Ovary (tissue), 9 donors: ENCODE measurements around the gene ACKR2. TPM values are rescaled to one million over a fixed set of nuclear protein-coding genes. Genes with fewer than 3 reads are reported as not detected.

ENCODE experiments used
- DNase-seq, 5 donors: peaks; one replicate each; pipeline ENCODE4 v3.0.0-alpha.2; 2019 to 2020
- H3K27ac ChIP-seq, 2 donors: fragments of 200-600 bp; one replicate each; pipeline versions ENCODE4 v1.5.1 to v1.8.0; 2019 to 2022
- H3K27me3 ChIP-seq: fragments of 200-600 bp; one replicate; pipeline ENCODE4 v1.8.0; 2022
- H3K36me3 ChIP-seq: fragments of 200-600 bp; sonication (generic); one replicate; pipeline ENCODE4 v1.5.1; 2019
- H3K4me1 ChIP-seq: one replicate; pipeline ENCODE4 v1.8.1; 2013; ENCODE audit warnings: mild to moderate bottlenecking, moderate library complexity; ENCODE audit not compliant: insufficient read depth
- H3K4me3 ChIP-seq: fragments of 200-600 bp; sonication (generic); one replicate; pipeline ENCODE4 v1.5.1; 2017
- H3K9me3 ChIP-seq, 2 donors: fragments of 200-600 bp in 1 of 2; sonication (generic) in 1 of 2; one replicate each; pipeline versions ENCODE4 v1.5.1 to v1.8.1; 2013 to 2019; ENCODE audit warnings: mild to moderate bottlenecking in 1 of 2, moderate library complexity in 1 of 2
- EP300 ChIP-seq: sonication (generic); formaldehyde crosslinking; IDR thresholded peaks from one replicate; pipeline ENCODE4 v1.6.1; 2017; ENCODE audit warnings: antibody characterized with exemption
- POLR2A ChIP-seq: fragments of 450-650 bp; IDR thresholded peaks from one replicate; pipeline ENCODE4 v1.6.1; 2017; ENCODE audit warnings: antibody characterized with exemption, mild to moderate bottlenecking, moderate library complexity
- WGBS, 3 donors: extraction: QIAGEN DNeasy Blood & Tissue Kit in 1 of 3; methylation state at CpG; one replicate each; pipeline versions ENCODE4 v1.1.5 to v1.1.7; 2013 to 2017; 5-methylcytosine and 5-hydroxymethylcytosine counted together
- intact Hi-C, 4 donors: fragments of 100-400 bp; cut with DNase I; formaldehyde crosslinking; loops; one replicate each; pipeline versions ENCODE4 v1.11.0 to v1.15.1; 2022 to 2023
- polyA plus RNA-seq, 2 donors: library from polyadenylated mRNA; stranded (reverse); fragments of 200-250 nt in 1 of 2; fragments of 350-450 nt in 1 of 2; fragmentation: Illumina TruSeq in 1 of 2; extraction: RNeasy Lipid Tissue Mini Kit (QIAGEN cat#74804) in 1 of 2; gene quantifications; one replicate each; pipeline ENCODE4 v1.2.3, GENCODE V29; 2013 to 2014
- total RNA-seq, 7 donors: library from RNA; depleted of rRNA in 2 of 7; stranded (reverse); fragments of >200 nt in 2 of 7; fragmentation: NEBNext Ultra II Directional in 3 of 7; extraction: Animal tissue kit (Norgen Biotek cat#: 25700) in 3 of 7; gene quantifications; one replicate each; pipeline versions ENCODE4 v1.1.0 to v1.2.4, GENCODE V29; 2016 to 2023
- TF ChIP-seq, protein P1 (sequence below), 3 donors: fragments of 450-650 bp in 2 of 3; fragments of 200-600 bp in 1 of 3; IDR thresholded peaks; one replicate each; pipeline versions ENCODE4 v1.5.1 to v1.8.0; 2016 to 2022; ENCODE audit warnings: antibody characterized with exemption in 3 of 3, mild to moderate bottlenecking in 1 of 3
- donor health status: DM: no; HTN: no; CAD: no; lungs with moderate emphysema.
- donor health status: DM: no; HTN: no; CAD: no.
- donor health status: Bipolar disorder and iron deficiency.
- donor health status: DM: yes; HTN: yes; CAD: no.
- donor health status: DM: no; HTN: no; CAD: no.
- donor health status: DM: yes; HTN: yes; CAD: no.

Gene ACKR2
- total and polyA plus RNA-seq, 9 donors: 0.33 to 4.4 (median 1.0) TPM

DNA sequence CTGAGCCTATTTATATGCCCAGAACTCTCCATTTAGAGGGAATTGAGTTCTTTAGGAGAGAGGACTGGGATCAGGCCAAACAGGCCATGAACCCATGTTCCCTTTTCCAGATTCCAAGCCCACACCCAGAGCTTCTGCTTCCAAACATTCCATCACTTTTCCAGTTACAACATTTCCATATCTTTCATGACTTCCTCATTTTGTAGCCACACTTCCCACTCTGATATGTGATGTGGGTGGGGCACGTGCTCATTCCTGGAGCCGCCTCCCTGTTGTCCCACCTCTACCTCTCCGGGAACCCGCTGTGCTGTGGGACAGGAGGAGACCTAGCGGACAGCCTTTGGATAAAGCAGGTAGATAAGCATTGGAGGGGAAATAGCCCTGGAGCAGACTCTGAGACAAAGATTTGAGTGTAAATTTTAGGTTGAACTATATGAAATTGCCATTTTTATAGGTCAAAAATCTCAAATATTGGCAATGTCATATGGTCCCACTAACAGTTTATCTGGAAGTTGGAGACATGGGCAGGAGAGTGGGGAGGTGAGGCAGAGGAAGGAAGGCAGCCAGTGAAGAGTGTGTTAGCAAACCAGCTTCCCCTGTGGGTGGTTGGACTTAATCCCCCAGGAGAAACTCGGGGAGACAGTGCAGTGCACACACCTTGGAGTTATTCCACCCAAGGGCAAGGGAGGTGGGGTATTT is 34.6 kb downstream of the ACKR2 start:
- H3K4me1 ChIP-seq: peaks cover 3% of the 10 kb centered on the region
- no peak overlapping the region for H3K27ac ChIP-seq
- peak in 1 of 5 donors; percentile 48 for DNase-seq
- H3K36me3 ChIP-seq: no peaks in the 10 kb centered on the region
- 56 to 77% (median 69%) methylated on average over 6 of the region's 6 CpGs for WGBS, 3 donors
- H3K4me3 ChIP-seq: no peak overlapping the region
- H3K27me3 ChIP-seq: no peaks in the 10 kb centered on the region
- no peaks in the 10 kb centered on the region for H3K9me3 ChIP-seq
- intact Hi-C loops: loop anchor here in 1 of 4 donors (10.0 kb wide), 1 partner anchor 59 kb away; no protein-coding TSS in a partner anchor
- TF ChIP-seq POLR2A (no peak), EP300 (no peak)
- TF ChIP-seq, protein P1, sequence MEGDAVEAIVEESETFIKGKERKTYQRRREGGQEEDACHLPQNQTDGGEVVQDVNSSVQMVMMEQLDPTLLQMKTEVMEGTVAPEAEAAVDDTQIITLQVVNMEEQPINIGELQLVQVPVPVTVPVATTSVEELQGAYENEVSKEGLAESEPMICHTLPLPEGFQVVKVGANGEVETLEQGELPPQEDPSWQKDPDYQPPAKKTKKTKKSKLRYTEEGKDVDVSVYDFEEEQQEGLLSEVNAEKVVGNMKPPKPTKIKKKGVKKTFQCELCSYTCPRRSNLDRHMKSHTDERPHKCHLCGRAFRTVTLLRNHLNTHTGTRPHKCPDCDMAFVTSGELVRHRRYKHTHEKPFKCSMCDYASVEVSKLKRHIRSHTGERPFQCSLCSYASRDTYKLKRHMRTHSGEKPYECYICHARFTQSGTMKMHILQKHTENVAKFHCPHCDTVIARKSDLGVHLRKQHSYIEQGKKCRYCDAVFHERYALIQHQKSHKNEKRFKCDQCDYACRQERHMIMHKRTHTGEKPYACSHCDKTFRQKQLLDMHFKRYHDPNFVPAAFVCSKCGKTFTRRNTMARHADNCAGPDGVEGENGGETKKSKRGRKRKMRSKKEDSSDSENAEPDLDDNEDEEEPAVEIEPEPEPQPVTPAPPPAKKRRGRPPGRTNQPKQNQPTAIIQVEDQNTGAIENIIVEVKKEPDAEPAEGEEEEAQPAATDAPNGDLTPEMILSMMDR (IDR thresholded peaks at IDR 0.05): no peak

- Histone ChIP-seq H3K4me1 (peaks cover 3% of the 10 kb centered on the region), H3K27me3 (no peaks in the 10 kb centered on the region), H3K36me3 (no peaks in the 10 kb centered on the region), H3K4me3 (no peak overlapping the region), H3K9me3 (no peaks in the 10 kb centered on the region), H3K27ac (no peak overlapping the region)
- TF ChIP-seq EP300 (no peak), POLR2A (no peak)
- TF ChIP-seq, protein P1 (IDR thresholded peaks at IDR 0.05): no peak
- 74 to 75% (median 75%) methylated on average over 1 of the region's 1 CpG for WGBS, 3 donors
- DNase-seq: no peak
- intact Hi-C loops: loop anchor here in 1 of 4 donors (10.0 kb wide), 1 partner anchor 60 kb away; no protein-coding TSS in a partner anchor
These were observed 35.1 kb downstream of the ACKR2 start for GRCh38 chr3:42844412-42844713.

- Histone ChIP-seq H3K27me3 (no peaks in the 10 kb centered on the region), H3K27ac (no peak overlapping the region), H3K9me3 (no peaks in the 10 kb centered on the region), H3K4me3 (no peak overlapping the region), H3K36me3 (no peaks in the 10 kb centered on the region), H3K4me1 (peaks cover 3% of the 10 kb centered on the region)
- TF ChIP-seq, protein P1 (IDR thresholded peaks at IDR 0.05): no peak
- no peak for TF ChIP-seq EP300
- TF ChIP-seq POLR2A: no peak
- WGBS, 3 donors: 72 to 99% (median 86%) methylated on average over 4 of the region's 4 CpGs
- intact Hi-C loops: loop anchor here in 1 of 4 donors (10.0 kb wide), 1 partner anchor 60 kb away; no protein-coding TSS in a partner anchor
- DNase-seq: no peak
These were observed 35.6 kb downstream of the ACKR2 start for GRCh38 chr3:42844815-42845214.

GRCh38 chr3:42846685-42847522 is 37.7 kb downstream of the ACKR2 start:
- peaks cover 3% of the 10 kb centered on the region for H3K4me1 ChIP-seq
- H3K9me3 ChIP-seq: no peaks in the 10 kb centered on the region
- no peak for DNase-seq
- H3K27ac ChIP-seq: no peak overlapping the region
- TF ChIP-seq, protein P1 (IDR thresholded peaks at IDR 0.05): no peak
- TF ChIP-seq POLR2A (no peak), EP300 (no peak)
- no peak overlapping the region for H3K4me3 ChIP-seq
- WGBS, 3 donors: 49 to 59% (median 54%) methylated on average over 5 of the region's 5 CpGs
- intact Hi-C loops: loop anchor here in 1 of 4 donors (10.0 kb wide), 1 partner anchor 62 kb away; no protein-coding TSS in a partner anchor
- H3K27me3 ChIP-seq: no peaks in the 10 kb centered on the region
- no peaks in the 10 kb centered on the region for H3K36me3 ChIP-seq
